ENCODE data around the gene PRDM2.

DNA sequence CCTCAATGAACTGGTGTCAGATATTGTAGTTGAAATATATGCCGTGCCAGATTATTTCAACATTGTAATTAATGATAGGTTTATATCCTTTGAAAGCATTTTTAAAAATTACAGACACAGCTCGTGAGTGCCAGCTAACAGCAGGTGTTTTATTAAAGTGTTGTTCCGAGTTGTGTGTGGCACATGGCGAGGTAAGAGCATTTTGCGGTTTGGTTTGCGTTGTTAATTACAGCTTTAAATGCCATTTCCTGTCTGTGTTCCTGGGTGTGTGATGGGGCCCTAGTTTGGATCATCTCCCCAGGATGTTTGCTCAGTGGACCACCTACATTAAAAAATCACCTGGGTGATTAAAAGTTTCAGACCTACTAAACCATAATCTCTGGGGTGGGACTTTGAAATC is 97.4 kb downstream of the PRDM2 start:
- TF ChIP-seq POLR2AphosphoS5 (IDR thresholded peaks at IDR 0.05): no peak
- no peak for TF ChIP-seq CTCF (IDR thresholded peaks at IDR 0.05)

Data from suprapubic skin (tissue), 3 donors.